HepG2 (cell line): ENCODE measurements around the gene BTN1A1. TPM values are rescaled to one million over a fixed set of nuclear protein-coding genes. Genes with fewer than 3 reads are reported as not detected.

ENCODE experiments used
- ARID3A ChIP-seq: IDR thresholded peaks from 2 replicates; pipeline ENCODE4 v1.6.1; 2012; ENCODE audit warnings: low read depth, low read length, improper control_type of control experiment
- ATF7 ChIP-seq, 2 experiments: fragments of 450-650 bp in 1 of 2; sonication (generic) in 1 of 2; formaldehyde crosslinking in 1 of 2; IDR thresholded peaks; 2 replicates each; pipeline versions ENCODE4 v1.4.0 to v1.6.1; 2016 to 2020; ENCODE audit warnings: antibody characterized with exemption in 1 of 2, mild to moderate bottlenecking in 1 of 2, missing genetic modification reagents in 1 of 2
- DR1 ChIP-seq: sonication (generic); formaldehyde crosslinking; IDR thresholded peaks from 2 replicates; pipeline ENCODE4 v1.8.0; 2021; ENCODE audit warnings: mild to moderate bottlenecking, missing genetic modification reagents, inconsistent platforms
- FOXK1 ChIP-seq: sonication (generic); formaldehyde crosslinking; IDR thresholded peaks from 2 replicates; pipeline ENCODE4 v1.4.0; 2020; ENCODE audit warnings: low read depth, missing genetic modification reagents, borderline replicate concordance
- HNRNPK ChIP-seq: fragments of 200-400 bp; formaldehyde crosslinking; IDR thresholded peaks from 2 replicates; pipeline ENCODE4 v1.6.1; 2018; ENCODE audit warnings: low read length, low read depth, moderate library complexity, mild to moderate bottlenecking; ENCODE audit not compliant: poor library complexity, severe bottlenecking
- MYPOP ChIP-seq: sonication (generic); formaldehyde crosslinking; IDR thresholded peaks from 2 replicates; pipeline ENCODE4 v1.8.1; 2023; ENCODE audit warnings: mild to moderate bottlenecking, moderate library complexity, missing genetic modification reagents
- NRL ChIP-seq: sonication (generic); formaldehyde crosslinking; IDR thresholded peaks from 2 replicates; pipeline ENCODE4 v1.5.0; 2020; ENCODE audit warnings: missing genetic modification reagents, mild to moderate bottlenecking, moderate library complexity, borderline replicate concordance
- RARA ChIP-seq: IDR thresholded peaks from 2 replicates; pipeline ENCODE4 v1.6.1; 2016; ENCODE audit warnings: missing genetic modification reagents, missing compliant biosample characterization
- RBM22 ChIP-seq: fragments of 200-400 bp; formaldehyde crosslinking; optimal IDR thresholded peaks from 2 replicates; pipeline ENCODE3; 2017; ENCODE audit warnings: mild to moderate bottlenecking, low read length, moderate library complexity
- SOX13 ChIP-seq, 3 experiments: fragments of 450-650 bp in 1 of 3; sonication (generic) in 1 of 3; formaldehyde crosslinking in 1 of 3; IDR thresholded peaks in 2 of 3; conservative IDR thresholded peaks in 1 of 3; 2 replicates each; pipeline versions ENCODE4 v1.5.0 to v1.6.1; 2016 to 2020; ENCODE audit warnings: antibody characterized with exemption in 1 of 3, mild to moderate bottlenecking in 1 of 3, missing compliant biosample characterization in 1 of 3, missing genetic modification reagents in 1 of 3, moderate library complexity in 1 of 3
- ZBED4 ChIP-seq: sonication (generic); formaldehyde crosslinking; IDR thresholded peaks from 2 replicates; pipeline ENCODE4 v1.4.0; 2020; ENCODE audit warnings: missing genetic modification reagents, borderline replicate concordance
- ZFX ChIP-seq: sonication (generic); formaldehyde crosslinking; IDR thresholded peaks from 2 replicates; pipeline ENCODE4 v1.4.0; 2020; ENCODE audit warnings: mild to moderate bottlenecking, low read depth, missing genetic modification reagents, moderate library complexity
- ZNF180 ChIP-seq: sonication (generic); formaldehyde crosslinking; IDR thresholded peaks from 2 replicates; pipeline ENCODE4 v1.4.0; 2020; ENCODE audit warnings: low read depth, missing genetic modification reagents, borderline replicate concordance
- ZNF263 ChIP-seq: sonication (generic); formaldehyde crosslinking; IDR thresholded peaks from 2 replicates; pipeline ENCODE4 v1.4.0; 2020; ENCODE audit warnings: missing genetic modification reagents
- ZNF678 ChIP-seq: sonication (generic); formaldehyde crosslinking; IDR thresholded peaks from 2 replicates; pipeline ENCODE4 v1.4.0; 2020; ENCODE audit warnings: mild to moderate bottlenecking, missing genetic modification reagents
- polyA plus RNA-seq, 8 experiments: library from polyadenylated mRNA; depleted of rRNA in 3 of 8; stranded (reverse) in 7 of 8; unstranded in 1 of 8; fragments of >200 nt; fragmentation: Illumina TruSeq in 4 of 8; extraction: Trizol in 4 of 8; gene quantifications; 2 replicates each; pipeline versions ENCODE4 v1.2.1 to v1.2.3, GENCODE V29; 2011 to 2016; ENCODE audit warnings: low read depth in 4 of 8, missing spikeins in 1 of 8, mixed read lengths in 1 of 8; ENCODE audit not compliant: insufficient read depth in 1 of 8
- total RNA-seq, 5 experiments: library from RNA; depleted of rRNA; stranded (reverse); fragments of >200 nt; fragmentation: Illumina TruSeq; extraction: Trizol; gene quantifications; 2 replicates each; pipeline ENCODE4 v1.2.3, GENCODE V29; 2016; ENCODE audit warnings: low read depth in 1 of 5

Gene BTN1A1
- total and polyA plus RNA-seq, 2 of the 13 experiments (the other 11 are each of a cell fraction or from before 2014, with no cell fraction given), result 0.04 TPM; not detected in 1

GRCh38 chr6:26553264-26553634 lies 53.1 kb downstream of the BTN1A1 start (continued):
- TF ChIP-seq MYPOP (CRISPR knock-in tag) (peak; percentile 79; the same call in 1 of the 2 replicates), ARID3A (peak; percentile 8; the same call in 1 of the 2 replicates), ZBED4 (0 out of 2 replicates have a peak, but pooled peaks have one; percentile 67), FOXK1 (CRISPR knock-in tag) (0 out of 2 replicates have a peak, but pooled peaks have one; percentile 12), NRL (CRISPR knock-in tag) (no peak), ZNF180 (peak; percentile 63; the same call in 1 of the 2 replicates), ZFX (no peak), HNRNPK (peak; percentile 84), ZNF263 (CRISPR knock-in tag) (peak; percentile 98), RARA (CRISPR knock-in tag) (peak; percentile 30; the same call in 1 of the 2 replicates), SOX13 (IDR thresholded peaks at IDR 0.05) (peak; percentile 66), SOX13 (CRISPR knock-in tag; conservative IDR thresholded peaks at IDR 0.05 in 1 of 2, IDR thresholded peaks at IDR 0.05 in 1 of 2) (peak in 1 of 2 experiments; percentile 14; a peak in 1 of 4 replicates), RBM22 (peak; percentile 87), ZNF678 (CRISPR knock-in tag) (peak; percentile 59; the same call in 1 of the 2 replicates), ATF7 (IDR thresholded peaks at IDR 0.05) (no peak), ATF7 (CRISPR knock-in tag; IDR thresholded peaks at IDR 0.05) (no peak), DR1 (CRISPR knock-in tag) (peak; percentile 84; the same call in 1 of the 2 replicates)
